K562 (cell line): ENCODE data around the gene CD55. TPM values are rescaled to one million over a fixed set of nuclear protein-coding genes. Genes with fewer than 3 reads are reported as not detected.

ENCODE experiments used
- ARID3A ChIP-seq: IDR thresholded peaks from 2 replicates; pipeline ENCODE4 v1.6.1; 2012; ENCODE audit warnings: low read depth, low read length, improper control_type of control experiment, borderline replicate concordance
- DLX4 ChIP-seq: fragments of 250-450 bp; sonication (Bioruptor Pico); IDR thresholded peaks from 2 replicates; pipeline ENCODE4 v1.6.1; 2021; ENCODE audit warnings: mild to moderate bottlenecking
- ESRRB ChIP-seq: fragments of 250-450 bp; sonication (Bioruptor Pico); IDR thresholded peaks from 2 replicates; pipeline ENCODE4 v1.5.0; 2020; ENCODE audit warnings: mild to moderate bottlenecking, moderate library complexity, borderline replicate concordance
- ETV6 ChIP-seq, 3 experiments: fragments of 150-350 bp in 1 of 3; sonication (generic) in 1 of 3; formaldehyde crosslinking in 1 of 3; IDR thresholded peaks; 2 replicates each; pipeline versions ENCODE4 v1.6.1 to v1.8.0; 2014 to 2022; ENCODE audit warnings: borderline replicate concordance in 2 of 3, low read depth in 2 of 3, antibody characterized with exemption in 1 of 3, low read length in 1 of 3, mild to moderate bottlenecking in 1 of 3, missing genetic modification reagents in 1 of 3
- JUN ChIP-seq, 2 experiments: sonication (generic) in 1 of 2; formaldehyde crosslinking in 1 of 2; IDR thresholded peaks; 2 replicates each; pipeline versions ENCODE4 v1.6.1 to v1.8.0; 2012 to 2022; ENCODE audit warnings: borderline replicate concordance in 2 of 2, mild to moderate bottlenecking in 2 of 2, improper control_type of control experiment in 1 of 2, low read depth in 1 of 2, low read length in 1 of 2, missing genetic modification reagents in 1 of 2
- MAX ChIP-seq: sonication (generic); formaldehyde crosslinking; IDR thresholded peaks from 2 replicates; pipeline ENCODE4 v1.9.0; 2022; ENCODE audit warnings: mild to moderate bottlenecking, missing genetic modification reagents
- NONO ChIP-seq, 2 experiments: fragments of 200-400 bp in 1 of 2; fragments of 450-650 bp in 1 of 2; formaldehyde crosslinking in 1 of 2; IDR thresholded peaks; 2 replicates each; pipeline ENCODE4 v1.6.1; 2017; ENCODE audit warnings: low read depth in 2 of 2, mild to moderate bottlenecking in 2 of 2, moderate library complexity in 2 of 2, low read length in 1 of 2
- RAD21 ChIP-seq, 2 experiments: fragments of 250-450 bp in 1 of 2; fragments of 450-650 bp in 1 of 2; sonication (Bioruptor Pico) in 1 of 2; formaldehyde crosslinking in 1 of 2; IDR thresholded peaks in 1 of 2; conservative IDR thresholded peaks in 1 of 2; 2 replicates each; pipeline versions ENCODE4 v1.4.0 to v1.8.0; 2020 to 2022; ENCODE audit warnings: mild to moderate bottlenecking in 2 of 2, moderate library complexity in 1 of 2
- TEAD2 ChIP-seq: fragments of 450-650 bp; IDR thresholded peaks from 2 replicates; pipeline ENCODE4 v1.6.1; 2016; ENCODE audit warnings: missing genetic modification characterization, control low read depth, missing compliant biosample characterization
- ZNF589 ChIP-seq: fragments of 200-800 bp; sonication (Bioruptor generic); IDR thresholded peaks from 2 replicates; pipeline ENCODE4 v1.6.1; 2016; ENCODE audit warnings: low read depth, missing genetic modification characterization, missing compliant biosample characterization
- ZNF717 ChIP-seq: fragments of 250-450 bp; sonication (Bioruptor Pico); IDR thresholded peaks from 2 replicates; pipeline ENCODE4 v1.5.0; 2021
- polyA plus RNA-seq, 8 experiments: library from polyadenylated mRNA; depleted of rRNA in 4 of 8; stranded (reverse) in 5 of 8; unstranded in 3 of 8; fragments of >200 nt; fragmentation: Nextera tagmentation in 2 of 8; fragmentation: Illumina TruSeq in 1 of 8; extraction: Ambion mirVana in 2 of 8; extraction: Trizol in 1 of 8; gene quantifications; 2 replicates each; pipeline versions ENCODE4 v1.2.1 to v1.2.3, GENCODE V29; 2011 to 2014; ENCODE audit warnings: inconsistent platforms in 1 of 8, missing spikeins in 1 of 8
- total RNA-seq, 7 experiments: library from RNA; depleted of rRNA in 6 of 7; stranded (reverse); fragments of >200 nt in 6 of 7; fragmentation: Illumina TruSeq in 2 of 7; extraction: Trizol in 2 of 7; gene quantifications; 2 replicates each; pipeline versions ENCODE4 v1.2.1 to v1.2.3, GENCODE V29; 2011 to 2021; ENCODE audit warnings: low replicate concordance in 1 of 7
- TF ChIP-seq, protein P1 (sequence below), 2 experiments: fragments of 450-650 bp in 1 of 2; sonication (generic) in 1 of 2; formaldehyde crosslinking in 1 of 2; IDR thresholded peaks; 2 replicates each; pipeline versions ENCODE4 v1.7.1 to v1.9.0; 2016 to 2022; ENCODE audit warnings: inconsistent platforms in 1 of 2, mild to moderate bottlenecking in 1 of 2, missing genetic modification reagents in 1 of 2

CD55 gene
- total and polyA plus RNA-seq, 9 of the 15 experiments (the other 6 are each of a cell fraction or from before 2014, with no cell fraction given) = 17.7 to 150 (median 97.0) TPM

DNA sequence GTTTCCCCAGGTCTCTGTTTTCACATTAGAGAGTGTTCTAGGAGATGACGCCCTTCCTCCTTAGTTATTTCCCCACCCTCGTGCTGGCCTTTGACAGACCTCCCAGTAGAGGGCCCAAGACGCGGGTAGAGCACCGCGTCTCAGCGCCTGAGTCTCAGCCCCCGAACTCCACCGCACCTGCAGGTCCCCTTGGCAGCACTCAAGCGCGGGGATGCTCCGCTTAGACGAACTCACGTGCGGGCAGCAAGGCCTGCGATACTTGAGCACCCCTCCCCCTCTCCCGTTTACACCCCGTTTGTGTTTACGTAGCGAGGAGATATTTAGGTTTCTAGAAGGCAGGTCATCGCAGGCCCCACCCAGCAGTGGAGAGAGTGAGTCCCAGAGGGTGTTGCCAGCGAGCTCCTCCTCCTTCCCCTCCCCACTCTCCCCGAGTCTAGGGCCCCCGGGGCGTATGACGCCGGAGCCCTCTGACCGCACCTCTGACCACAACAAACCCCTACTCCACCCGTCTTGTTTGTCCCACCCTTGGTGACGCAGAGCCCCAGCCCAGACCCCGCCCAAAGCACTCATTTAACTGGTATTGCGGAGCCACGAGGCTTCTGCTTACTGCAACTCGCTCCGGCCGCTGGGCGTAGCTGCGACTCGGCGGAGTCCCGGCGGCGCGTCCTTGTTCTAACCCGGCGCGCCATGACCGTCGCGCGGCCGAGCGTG lies at the start of gene CD55 (continued):
- 0 out of 2 replicates have a peak, but pooled peaks have one; percentile 38 for TF ChIP-seq ZNF589 (CRISPR knock-in tag)
- TF ChIP-seq JUN (IDR thresholded peaks at IDR 0.05; ENCODE audit: borderline replicate concordance, low read depth, low read length) = peak; percentile 71; the same call in 1 of the 2 replicates
- TF ChIP-seq JUN (CRISPR knock-in tag; IDR thresholded peaks at IDR 0.05; ENCODE audit: borderline replicate concordance) = 0 out of 2 replicates have a peak, but pooled peaks have one; percentile 74
- TF ChIP-seq RAD21 (CRISPR knock-in tag; conservative IDR thresholded peaks at IDR 0.05 in 1 of 2, IDR thresholded peaks at IDR 0.05 in 1 of 2) = peak; percentile 38 to 45
- no peak for TF ChIP-seq ARID3A
- no peak for TF ChIP-seq ZNF717
- TF ChIP-seq MAX (CRISPR knock-in tag) = peak; percentile 92
- peak in 1 of 2 experiments; percentile 54; a peak in 1 of 4 replicates for TF ChIP-seq NONO (IDR thresholded peaks at IDR 0.05; ENCODE audit: low read depth in 2 of 2, low read length in 1 of 2)
- no peak for TF ChIP-seq TEAD2 (tag)
- TF ChIP-seq, protein P1, sequence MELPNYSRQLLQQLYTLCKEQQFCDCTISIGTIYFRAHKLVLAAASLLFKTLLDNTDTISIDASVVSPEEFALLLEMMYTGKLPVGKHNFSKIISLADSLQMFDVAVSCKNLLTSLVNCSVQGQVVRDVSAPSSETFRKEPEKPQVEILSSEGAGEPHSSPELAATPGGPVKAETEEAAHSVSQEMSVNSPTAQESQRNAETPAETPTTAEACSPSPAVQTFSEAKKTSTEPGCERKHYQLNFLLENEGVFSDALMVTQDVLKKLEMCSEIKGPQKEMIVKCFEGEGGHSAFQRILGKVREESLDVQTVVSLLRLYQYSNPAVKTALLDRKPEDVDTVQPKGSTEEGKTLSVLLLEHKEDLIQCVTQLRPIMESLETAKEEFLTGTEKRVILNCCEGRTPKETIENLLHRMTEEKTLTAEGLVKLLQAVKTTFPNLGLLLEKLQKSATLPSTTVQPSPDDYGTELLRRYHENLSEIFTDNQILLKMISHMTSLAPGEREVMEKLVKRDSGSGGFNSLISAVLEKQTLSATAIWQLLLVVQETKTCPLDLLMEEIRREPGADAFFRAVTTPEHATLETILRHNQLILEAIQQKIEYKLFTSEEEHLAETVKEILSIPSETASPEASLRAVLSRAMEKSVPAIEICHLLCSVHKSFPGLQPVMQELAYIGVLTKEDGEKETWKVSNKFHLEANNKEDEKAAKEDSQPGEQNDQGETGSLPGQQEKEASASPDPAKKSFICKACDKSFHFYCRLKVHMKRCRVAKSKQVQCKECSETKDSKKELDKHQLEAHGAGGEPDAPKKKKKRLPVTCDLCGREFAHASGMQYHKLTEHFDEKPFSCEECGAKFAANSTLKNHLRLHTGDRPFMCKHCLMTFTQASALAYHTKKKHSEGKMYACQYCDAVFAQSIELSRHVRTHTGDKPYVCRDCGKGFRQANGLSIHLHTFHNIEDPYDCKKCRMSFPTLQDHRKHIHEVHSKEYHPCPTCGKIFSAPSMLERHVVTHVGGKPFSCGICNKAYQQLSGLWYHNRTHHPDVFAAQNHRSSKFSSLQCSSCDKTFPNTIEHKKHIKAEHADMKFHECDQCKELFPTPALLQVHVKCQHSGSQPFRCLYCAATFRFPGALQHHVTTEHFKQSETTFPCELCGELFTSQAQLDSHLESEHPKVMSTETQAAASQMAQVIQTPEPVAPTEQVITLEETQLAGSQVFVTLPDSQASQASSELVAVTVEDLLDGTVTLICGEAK (IDR thresholded peaks at IDR 0.05) = no peak
- TF ChIP-seq, protein P1 (CRISPR knock-in tag; IDR thresholded peaks at IDR 0.05) = no peak
- 0 out of 4 replicates have a peak, but pooled peaks of 1 of the 2 experiments have one; percentile 12 for TF ChIP-seq ETV6 (IDR thresholded peaks at IDR 0.05; ENCODE audit: borderline replicate concordance in 1 of 2, low read depth in 2 of 2, low read length in 1 of 2)
- no peak for TF ChIP-seq ETV6 (CRISPR knock-in tag; IDR thresholded peaks at IDR 0.05; ENCODE audit: borderline replicate concordance)
- TF ChIP-seq ESRRB = no peak
- TF ChIP-seq DLX4 (CRISPR knock-in tag) = no peak
